ENCODE results near the gene PAQR8. TPM values are rescaled to one million over a fixed set of nuclear protein-coding genes. Genes with fewer than 3 reads are reported as not detected.

The PAQR8 gene
- total RNA-seq, 1 experiment from 2014 or later: 8.7 TPM

GRCh38 chr6:52356017-52356416 is 5.9 kb upstream of the PAQR8 start:
- Mint-ChIP-seq H3K27me3 (ENCODE audit: insufficient read depth, unreplicated experiment) (no peaks in the 10 kb centered on the region), H3K4me1 (ENCODE audit: low read depth, unreplicated experiment) (peaks cover 22% of the 10 kb centered on the region), H3K27ac (ENCODE audit: unreplicated experiment) (peak overlapping the region; percentile 48), H3K36me3 (ENCODE audit: insufficient read depth, unreplicated experiment) (peaks cover 4% of the 10 kb centered on the region), H3K4me3 (ENCODE audit: unreplicated experiment) (no peak overlapping the region), H3K9me3 (ENCODE audit: unreplicated experiment) (no peaks in the 10 kb centered on the region)
- ChIA-PET POLR2A (no interaction called here), CTCF (interaction anchor here (0.7 kb wide), 1 partner anchor 28 kb away, joined by 3 read pairs; no protein-coding TSS in a partner anchor)
- intact Hi-C loops (cut with micrococcal nuclease; ENCODE audit: unreplicated experiment): no loop called here
- BruUV-seq (replicated peaks): no TSS peak
- no peaks in the 10 kb centered on the region for H3K36me3 ChIP-seq (ENCODE audit: control insufficient read depth, insufficient read depth, low read length)
- H3K27me3 ChIP-seq (replicated peaks; ENCODE audit: control insufficient read depth, insufficient read depth, low read length): no peaks in the 10 kb centered on the region
- no peaks in the 10 kb centered on the region for H3K9me3 ChIP-seq
- TF ChIP-seq, protein P1, sequence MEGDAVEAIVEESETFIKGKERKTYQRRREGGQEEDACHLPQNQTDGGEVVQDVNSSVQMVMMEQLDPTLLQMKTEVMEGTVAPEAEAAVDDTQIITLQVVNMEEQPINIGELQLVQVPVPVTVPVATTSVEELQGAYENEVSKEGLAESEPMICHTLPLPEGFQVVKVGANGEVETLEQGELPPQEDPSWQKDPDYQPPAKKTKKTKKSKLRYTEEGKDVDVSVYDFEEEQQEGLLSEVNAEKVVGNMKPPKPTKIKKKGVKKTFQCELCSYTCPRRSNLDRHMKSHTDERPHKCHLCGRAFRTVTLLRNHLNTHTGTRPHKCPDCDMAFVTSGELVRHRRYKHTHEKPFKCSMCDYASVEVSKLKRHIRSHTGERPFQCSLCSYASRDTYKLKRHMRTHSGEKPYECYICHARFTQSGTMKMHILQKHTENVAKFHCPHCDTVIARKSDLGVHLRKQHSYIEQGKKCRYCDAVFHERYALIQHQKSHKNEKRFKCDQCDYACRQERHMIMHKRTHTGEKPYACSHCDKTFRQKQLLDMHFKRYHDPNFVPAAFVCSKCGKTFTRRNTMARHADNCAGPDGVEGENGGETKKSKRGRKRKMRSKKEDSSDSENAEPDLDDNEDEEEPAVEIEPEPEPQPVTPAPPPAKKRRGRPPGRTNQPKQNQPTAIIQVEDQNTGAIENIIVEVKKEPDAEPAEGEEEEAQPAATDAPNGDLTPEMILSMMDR (IDR thresholded peaks at IDR 0.05; ENCODE audit: insufficient read depth in 1 of 2, low read depth in 1 of 2, low read length in 1 of 2, severe bottlenecking in 1 of 2, unreplicated experiment in 1 of 2): no peak
- peaks cover 33% of the 10 kb centered on the region for H3K4me1 ChIP-seq
- no peak overlapping the region for H3K4me3 ChIP-seq (ENCODE audit: low read depth, low read length)
- DNase-seq: no peak

GRCh38 chr6:52359403-52359802 is 2.5 kb upstream of the PAQR8 start:
- Histone ChIP-seq H3K4me1 (peaks cover 26% of the 10 kb centered on the region), H3K9me3 (no peaks in the 10 kb centered on the region), H3K36me3 (ENCODE audit: control insufficient read depth, insufficient read depth, low read length) (no peaks in the 10 kb centered on the region), H3K27me3 (replicated peaks; ENCODE audit: control insufficient read depth, insufficient read depth, low read length) (no peaks in the 10 kb centered on the region), H3K4me3 (ENCODE audit: low read depth, low read length) (no peak overlapping the region)
- ChIA-PET POLR2A (no interaction called here), CTCF (no interaction called here)
- no peak for DNase-seq
- Mint-ChIP-seq H3K4me1 (ENCODE audit: low read depth, unreplicated experiment) (no peaks in the 10 kb centered on the region), H3K4me3 (ENCODE audit: unreplicated experiment) (no peak overlapping the region), H3K36me3 (ENCODE audit: insufficient read depth, unreplicated experiment) (no peaks in the 10 kb centered on the region), H3K9me3 (ENCODE audit: unreplicated experiment) (no peaks in the 10 kb centered on the region), H3K27me3 (ENCODE audit: insufficient read depth, unreplicated experiment) (no peaks in the 10 kb centered on the region), H3K27ac (ENCODE audit: unreplicated experiment) (no peak overlapping the region)
- intact Hi-C loops (cut with micrococcal nuclease; ENCODE audit: unreplicated experiment): no loop called here
- TF ChIP-seq, protein P1 (IDR thresholded peaks at IDR 0.05; ENCODE audit: insufficient read depth in 1 of 2, low read depth in 1 of 2, low read length in 1 of 2, severe bottlenecking in 1 of 2, unreplicated experiment in 1 of 2): no peak
- BruUV-seq (replicated peaks): no TSS peak

- no peaks in the 10 kb centered on the region for H3K4me1 Mint-ChIP-seq (ENCODE audit: low read depth, unreplicated experiment)
- H3K27ac Mint-ChIP-seq (ENCODE audit: unreplicated experiment): no peak overlapping the region
Measured at GRCh38 chr6:52360028-52360427, 1.9 kb upstream of the PAQR8 start.

More at GRCh38 chr6:52360028-52360427, 1.9 kb upstream of the PAQR8 start:
- Mint-ChIP-seq H3K36me3 (ENCODE audit: insufficient read depth, unreplicated experiment) (no peaks in the 10 kb centered on the region), H3K9me3 (ENCODE audit: unreplicated experiment) (no peaks in the 10 kb centered on the region), H3K27me3 (ENCODE audit: insufficient read depth, unreplicated experiment) (no peaks in the 10 kb centered on the region), H3K4me3 (ENCODE audit: unreplicated experiment) (no peak overlapping the region)
- BruUV-seq (replicated peaks): no TSS peak
- intact Hi-C loops (cut with micrococcal nuclease; ENCODE audit: unreplicated experiment): loop anchor here (5.0 kb wide), 2 partner anchors 37 to 58 kb away; no protein-coding TSS in a partner anchor
- no peak overlapping the region for H3K4me3 ChIP-seq (ENCODE audit: low read depth, low read length)
- H3K36me3 ChIP-seq (ENCODE audit: control insufficient read depth, insufficient read depth, low read length): no peaks in the 10 kb centered on the region
- TF ChIP-seq, protein P1 (IDR thresholded peaks at IDR 0.05; ENCODE audit: insufficient read depth in 1 of 2, low read depth in 1 of 2, low read length in 1 of 2, severe bottlenecking in 1 of 2, unreplicated experiment in 1 of 2): no peak
- no peaks in the 10 kb centered on the region for H3K9me3 ChIP-seq
- no peaks in the 10 kb centered on the region for H3K27me3 ChIP-seq (replicated peaks; ENCODE audit: control insufficient read depth, insufficient read depth, low read length)
- DNase-seq: no peak
- CTCF ChIA-PET: no interaction called here
- POLR2A ChIA-PET: no interaction called here
- H3K4me1 ChIP-seq: peaks cover 26% of the 10 kb centered on the region

All from Caco-2 (cell line).